HG02763 (cell line): ENCODE data around the gene CARMIL1.
A peak's percentile ranks its signal among the peaks of the same experiment; 100 is the strongest.

Experiments used
- ATAC-seq: cut with Tn5 transposase; IDR thresholded peaks from one replicate; pipeline ENCODE4 v1.9.1; 2021; ENCODE audit warnings: mild to moderate bottlenecking, moderate library complexity; ENCODE audit not compliant: unreplicated experiment

Gene CARMIL1

DNA sequence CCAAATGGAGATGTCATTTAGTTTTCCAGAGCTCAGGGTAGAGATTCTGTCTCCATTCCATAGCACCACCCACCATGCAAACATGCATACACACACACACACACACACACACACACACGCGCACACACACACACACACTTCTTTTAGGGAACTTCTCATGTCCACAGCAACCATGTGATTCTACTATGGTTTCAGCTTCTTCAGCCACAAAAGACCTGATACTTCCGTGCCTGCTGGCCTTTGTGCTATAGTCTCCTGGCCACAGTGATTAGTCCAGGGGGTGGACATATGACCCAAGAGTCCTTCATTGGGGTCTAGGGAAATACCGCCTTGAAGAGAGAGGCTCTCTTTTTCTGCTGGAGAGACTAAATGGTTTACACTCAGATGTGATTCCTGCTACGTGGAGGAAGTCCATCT, 53.5 kb downstream of the CARMIL1 start:
- ATAC-seq = no peak

DNA sequence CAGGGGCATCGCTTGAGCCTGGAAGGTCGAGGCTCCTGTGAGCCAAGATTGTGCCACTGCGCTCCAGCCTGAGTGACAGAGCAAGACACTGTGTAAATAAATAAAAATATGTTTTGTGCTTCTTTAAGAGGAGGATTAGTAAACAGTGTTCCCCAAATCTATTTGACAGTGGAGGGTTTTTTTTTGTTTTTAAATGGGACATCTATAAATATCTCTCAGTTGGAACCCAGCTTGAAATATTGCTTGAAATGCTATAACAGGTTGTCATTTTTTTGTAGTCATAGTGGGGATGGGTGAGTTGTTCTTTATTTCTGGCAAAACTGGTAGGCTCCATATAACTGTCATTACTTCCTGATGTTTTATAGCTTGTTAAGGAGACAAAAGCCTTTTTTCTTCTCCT, 54.3 kb downstream of the CARMIL1 start:
- ATAC-seq = no peak

DNA sequence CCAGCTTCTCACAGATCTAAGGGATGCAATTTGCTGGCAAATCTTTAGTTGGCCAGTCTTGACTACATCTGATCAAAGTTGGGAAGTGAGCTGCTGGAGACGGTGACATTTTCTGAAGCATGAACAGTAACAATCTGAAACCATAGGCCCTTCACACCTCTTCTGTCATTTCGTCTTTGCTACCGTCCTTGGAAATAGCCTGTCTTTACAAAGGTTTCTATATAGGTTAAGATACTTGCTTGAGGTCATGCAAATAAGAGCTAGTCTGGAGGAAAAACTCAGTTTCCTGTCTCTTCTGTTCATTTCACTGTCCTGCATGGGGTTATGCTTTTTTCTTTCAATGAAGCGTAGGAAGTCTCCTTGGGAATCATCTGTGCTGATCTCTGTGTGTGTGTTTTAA, 55.6 kb downstream of the CARMIL1 start:
- peak; percentile 59 for ATAC-seq

DNA sequence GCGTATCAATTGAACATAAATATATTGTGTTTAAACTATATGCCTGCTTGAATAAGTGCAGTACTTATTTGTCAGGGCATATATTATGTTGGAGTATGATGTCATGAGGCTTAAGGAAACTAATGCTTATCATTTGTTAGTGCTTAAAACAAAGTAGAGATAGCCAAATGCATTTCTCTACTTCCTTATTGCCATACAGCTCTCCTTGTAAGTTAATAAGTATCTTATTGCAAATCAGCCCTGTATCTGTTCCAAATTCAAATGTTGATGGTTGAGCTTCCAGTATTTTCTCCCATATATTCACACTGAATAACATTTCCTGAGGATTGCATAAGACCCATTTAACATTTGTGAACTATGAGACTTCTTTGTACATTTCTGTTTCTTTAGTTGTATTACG, 57.8 kb downstream of the CARMIL1 start:
- ATAC-seq = no peak

DNA sequence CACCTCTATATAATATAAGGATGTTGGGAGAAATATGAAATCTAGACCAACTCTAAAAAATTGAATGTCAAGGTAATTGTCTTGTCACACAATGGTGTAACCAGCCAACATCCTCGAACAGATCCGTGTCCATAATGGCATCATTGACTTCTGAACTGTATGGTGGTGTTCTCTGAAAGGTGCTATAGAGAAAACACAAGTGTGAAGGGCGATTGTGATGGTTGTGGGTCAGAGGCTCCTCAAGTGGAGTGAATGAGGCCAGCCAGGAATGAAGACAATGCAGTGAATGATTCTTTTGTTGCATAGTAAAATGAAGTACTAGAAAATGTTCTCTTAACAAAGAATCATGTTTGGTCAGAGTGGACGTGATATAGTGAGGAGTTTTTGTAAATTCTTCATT, 58.3 kb downstream of the CARMIL1 start:
- ATAC-seq = no peak

DNA sequence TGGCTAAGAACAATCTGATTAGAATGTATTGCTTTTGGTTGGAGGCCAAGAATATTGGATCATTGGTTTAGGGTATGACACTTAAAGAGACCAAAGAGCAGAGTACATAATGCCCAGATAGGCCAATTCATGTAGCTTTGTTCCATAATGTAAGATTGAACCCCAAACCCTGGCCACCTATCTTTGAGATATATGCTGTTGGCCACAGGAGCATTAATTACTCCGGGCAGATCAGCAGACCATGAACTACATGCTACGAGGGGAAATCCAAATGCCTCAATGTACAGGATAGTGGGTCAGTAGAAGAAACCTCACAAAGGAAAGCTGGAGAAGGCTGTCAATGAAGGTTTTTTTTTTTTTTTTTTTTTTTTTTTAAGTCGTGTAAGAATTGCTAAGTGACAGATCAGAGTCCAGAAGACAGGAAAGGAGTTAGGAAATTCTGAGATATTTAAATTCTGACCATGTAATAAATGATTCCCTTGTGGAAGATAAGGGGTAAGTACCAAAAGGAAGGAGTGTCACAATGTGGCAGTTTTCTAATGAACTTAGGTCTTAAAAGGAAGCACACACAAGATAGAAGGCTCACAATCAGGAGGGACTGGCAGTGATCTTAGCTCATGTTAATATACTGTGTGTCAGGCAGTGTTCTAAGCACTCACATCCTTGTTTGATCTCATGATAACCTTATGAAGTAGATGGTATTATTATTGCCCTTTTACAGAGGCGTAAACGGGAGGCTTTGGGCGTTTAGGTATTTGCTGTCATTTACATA, 61.4 kb downstream of the CARMIL1 start:
- no peak for ATAC-seq

DNA sequence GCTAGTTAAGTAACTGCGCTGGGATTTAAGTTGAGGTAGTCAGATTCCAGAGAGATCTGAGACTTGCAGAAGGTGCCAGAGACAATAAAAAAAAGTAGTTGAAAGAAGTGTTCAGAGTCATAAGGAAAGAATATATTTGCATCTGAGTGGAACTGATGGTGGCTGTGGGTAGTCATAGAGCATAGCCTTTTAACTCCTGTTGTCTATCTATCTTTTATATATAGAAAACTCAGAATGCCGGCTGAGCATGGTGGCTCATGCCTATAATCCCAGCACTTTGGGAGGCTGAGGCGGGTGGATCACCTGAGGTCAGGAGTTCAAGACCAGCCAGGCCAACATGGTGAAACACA, 62.0 kb downstream of the CARMIL1 start:
- ATAC-seq = no peak

DNA sequence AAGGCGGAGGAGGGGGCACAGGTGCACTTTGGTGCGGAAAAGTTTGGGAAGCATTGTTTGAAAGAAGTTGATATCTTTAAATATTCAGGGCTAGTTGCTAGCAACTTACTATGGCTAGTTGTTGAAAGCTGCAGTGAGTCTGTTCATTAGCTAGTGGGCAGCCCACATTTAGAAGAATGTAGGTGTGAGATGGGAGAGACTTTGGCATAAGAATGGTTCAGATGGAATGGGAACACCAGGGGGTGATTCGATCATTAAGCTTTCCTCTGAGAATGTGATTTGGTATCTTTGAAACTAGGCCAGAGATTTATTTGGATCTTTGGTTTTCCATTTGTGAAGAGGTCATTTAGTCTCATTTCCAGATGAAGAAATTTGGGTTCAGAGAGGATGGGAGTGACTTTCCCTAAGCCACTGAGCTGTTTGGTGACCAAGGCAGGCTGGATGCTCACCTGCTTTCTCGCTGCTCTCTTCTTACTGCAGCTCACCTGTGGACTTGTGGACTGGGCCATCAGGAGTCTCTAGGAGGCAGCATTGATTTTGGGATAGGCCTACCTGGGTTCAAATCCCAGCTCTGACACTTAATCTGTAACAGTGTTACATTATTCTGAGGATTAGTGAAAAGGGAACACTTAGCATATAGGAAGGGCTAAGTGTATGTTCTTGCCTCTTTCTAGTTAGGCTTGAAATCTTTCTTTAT, 62.9 kb downstream of the CARMIL1 start:
- no peak for ATAC-seq

DNA sequence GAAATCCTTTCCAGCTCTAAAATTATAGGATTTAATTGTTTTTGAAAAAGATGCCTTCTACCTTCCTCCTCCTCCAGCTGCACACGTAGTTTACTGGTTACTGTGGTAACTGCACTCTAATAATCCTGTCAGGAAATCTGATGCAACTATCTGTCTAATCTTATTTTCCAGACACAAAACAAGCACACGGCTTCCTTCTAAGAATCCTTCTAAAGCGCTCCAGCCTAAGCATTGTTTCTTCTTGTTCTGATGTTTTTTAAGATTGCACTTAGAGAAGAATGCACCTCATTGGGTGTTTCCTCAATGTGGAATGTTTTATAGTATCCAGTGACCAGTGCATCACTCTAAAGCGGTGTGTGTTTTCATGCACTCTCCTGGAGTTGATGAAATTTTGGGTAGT, 63.6 kb downstream of the CARMIL1 start:
- no peak for ATAC-seq

DNA sequence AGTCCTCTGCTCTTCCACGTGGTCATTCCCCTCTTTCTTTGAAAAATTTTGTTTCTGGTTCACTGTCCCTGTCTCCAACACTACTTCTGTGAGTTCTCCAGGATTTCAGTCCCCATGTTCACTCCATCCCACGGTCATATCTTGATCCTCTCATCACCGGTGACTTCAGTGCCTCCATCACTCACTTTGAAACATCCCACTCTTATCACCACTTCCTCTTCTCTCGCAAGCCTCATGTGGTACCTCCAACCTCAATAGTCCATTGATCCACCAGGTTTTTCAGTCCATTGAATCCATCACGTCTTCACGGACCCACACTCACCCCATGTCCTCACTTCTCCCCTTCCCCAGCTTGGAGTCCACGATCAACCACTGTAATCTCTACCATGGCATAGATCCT, 64.8 kb downstream of the CARMIL1 start:
- ATAC-seq = no peak

DNA sequence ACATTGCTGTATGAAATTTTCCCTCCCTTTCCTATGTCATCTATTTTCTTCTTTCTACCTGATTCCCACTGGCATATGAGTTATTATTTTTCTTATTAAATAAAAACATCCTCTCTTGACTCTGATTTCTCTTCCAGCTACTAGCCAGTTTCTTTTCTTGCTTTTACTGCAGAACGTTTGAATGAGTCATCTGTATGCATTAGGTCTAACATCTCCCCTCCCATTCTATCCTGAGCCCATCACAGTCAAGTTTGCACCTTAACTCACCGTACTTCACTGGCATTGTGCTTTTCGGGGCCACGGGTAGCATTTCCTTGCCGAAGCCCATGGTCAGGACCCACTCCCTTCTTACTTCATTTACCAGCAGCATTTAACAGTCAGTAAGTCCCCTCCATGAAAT, 65.7 kb downstream of the CARMIL1 start:
- no peak for ATAC-seq

DNA sequence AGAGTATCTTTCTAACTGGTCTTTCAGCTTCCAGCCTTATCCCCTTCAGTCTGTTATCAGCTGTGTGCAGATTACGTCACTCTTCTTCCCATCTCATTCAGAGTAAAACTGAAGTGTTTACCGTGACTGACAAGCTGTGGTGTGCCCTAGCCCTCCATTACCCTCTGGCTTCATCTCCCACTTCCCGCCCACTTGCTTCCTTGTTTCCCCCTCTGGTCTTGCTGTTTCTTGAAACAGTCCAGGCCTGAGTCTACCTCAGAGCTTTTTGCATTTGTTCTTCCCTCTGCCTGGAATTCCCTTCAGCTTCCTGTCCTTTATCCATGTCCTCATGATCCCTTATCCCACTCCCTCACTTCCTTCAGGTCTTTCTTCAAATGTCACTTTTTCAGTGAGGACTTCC, 66.9 kb downstream of the CARMIL1 start:
- no peak for ATAC-seq

DNA sequence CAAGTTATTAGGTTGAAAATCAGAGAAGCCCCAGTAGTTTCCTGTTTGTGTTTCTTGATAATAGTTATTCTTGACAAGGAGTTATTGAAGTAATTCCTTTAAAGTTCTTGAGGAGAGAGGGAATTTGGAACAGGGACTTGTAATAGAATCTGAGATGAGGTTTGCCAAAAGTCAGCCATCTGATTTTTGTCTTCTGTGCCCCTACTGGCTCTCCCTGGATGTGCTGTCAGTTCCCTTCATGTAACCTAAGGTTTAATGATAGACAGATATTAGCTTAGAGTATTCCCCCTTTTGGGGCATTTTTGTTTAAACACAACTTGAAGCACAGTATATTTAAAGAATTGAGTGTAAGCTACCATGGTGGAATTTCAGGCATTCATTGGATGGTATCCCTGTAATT, 71.4 kb downstream of the CARMIL1 start:
- ATAC-seq = no peak

DNA sequence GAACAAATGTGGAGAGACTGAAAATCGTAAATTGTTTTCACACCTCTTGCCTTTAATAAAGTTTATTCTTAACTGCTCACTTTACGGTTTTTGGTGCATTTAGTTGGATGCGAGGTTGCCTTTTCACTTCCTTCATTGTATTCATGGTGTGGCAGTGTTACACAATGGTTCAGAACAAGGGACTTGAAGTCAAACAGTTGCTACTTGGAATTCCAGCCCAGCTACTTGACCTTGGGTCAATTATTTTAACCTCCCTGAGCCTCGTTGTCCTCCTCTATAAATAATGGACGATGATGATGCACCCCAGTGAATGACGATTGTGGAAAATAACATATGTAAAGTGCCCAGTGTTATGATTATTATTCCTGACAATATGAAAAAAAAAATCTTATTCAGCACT, 72.3 kb downstream of the CARMIL1 start:
- no peak for ATAC-seq

DNA sequence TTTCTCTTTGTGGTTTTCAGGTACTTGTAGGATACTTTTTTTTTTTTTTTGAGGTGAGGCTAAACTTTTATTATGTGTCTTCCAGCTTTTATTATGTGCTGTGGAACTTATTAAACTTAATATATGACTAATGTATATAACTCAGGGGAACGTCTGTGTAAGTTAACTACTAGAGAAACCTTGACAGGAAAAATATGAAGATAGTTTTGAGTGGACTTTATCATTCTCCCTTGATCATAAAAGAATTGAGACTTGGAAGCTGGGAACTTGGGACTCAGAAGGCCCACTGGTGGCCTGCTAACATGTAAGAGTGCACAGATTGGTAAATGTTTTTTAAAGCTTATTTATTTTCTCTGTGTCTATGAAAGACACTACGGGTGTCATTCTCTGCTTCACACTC, 73.1 kb downstream of the CARMIL1 start:
- no peak for ATAC-seq

DNA sequence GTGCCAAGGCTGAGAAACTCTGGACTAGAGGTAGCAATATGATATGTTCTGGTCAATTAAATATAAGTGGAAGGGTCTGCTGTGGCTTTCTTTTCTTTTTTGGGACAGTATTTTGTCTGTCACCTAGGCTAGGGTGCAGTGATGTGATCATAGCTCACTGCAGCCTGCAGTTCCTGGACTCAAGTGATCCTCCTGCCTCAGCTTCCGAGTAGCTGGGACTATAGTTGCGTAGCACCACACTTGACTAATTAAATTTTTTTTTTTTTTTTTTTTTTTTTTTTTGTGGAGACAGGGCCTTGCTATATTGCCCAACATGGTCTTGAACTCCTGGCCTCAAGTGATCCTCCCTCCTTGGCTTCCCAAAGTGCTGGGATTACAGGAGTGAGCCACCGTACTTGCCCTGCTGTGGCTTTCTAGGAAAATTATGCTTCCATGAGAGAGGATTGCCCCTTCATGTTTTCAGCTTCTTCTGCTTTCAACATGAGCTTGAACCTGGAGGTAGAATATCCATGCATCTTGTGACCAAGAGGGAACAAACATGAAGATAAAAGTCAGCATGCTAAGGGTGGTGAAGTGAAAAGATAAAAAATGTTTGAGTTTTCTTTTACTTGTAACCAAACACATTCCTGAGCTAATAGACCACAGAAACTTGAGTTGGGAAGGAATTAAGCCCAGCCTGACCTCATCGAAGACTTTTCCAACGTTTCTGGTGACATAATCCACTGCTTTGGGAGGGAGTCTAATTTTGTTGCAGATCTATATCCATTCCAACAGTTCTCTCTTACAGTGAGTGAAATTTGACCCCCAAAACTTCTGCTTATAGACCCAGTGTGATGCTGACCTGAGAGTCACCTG, 75.1 kb downstream of the CARMIL1 start:
- ATAC-seq = no peak

DNA sequence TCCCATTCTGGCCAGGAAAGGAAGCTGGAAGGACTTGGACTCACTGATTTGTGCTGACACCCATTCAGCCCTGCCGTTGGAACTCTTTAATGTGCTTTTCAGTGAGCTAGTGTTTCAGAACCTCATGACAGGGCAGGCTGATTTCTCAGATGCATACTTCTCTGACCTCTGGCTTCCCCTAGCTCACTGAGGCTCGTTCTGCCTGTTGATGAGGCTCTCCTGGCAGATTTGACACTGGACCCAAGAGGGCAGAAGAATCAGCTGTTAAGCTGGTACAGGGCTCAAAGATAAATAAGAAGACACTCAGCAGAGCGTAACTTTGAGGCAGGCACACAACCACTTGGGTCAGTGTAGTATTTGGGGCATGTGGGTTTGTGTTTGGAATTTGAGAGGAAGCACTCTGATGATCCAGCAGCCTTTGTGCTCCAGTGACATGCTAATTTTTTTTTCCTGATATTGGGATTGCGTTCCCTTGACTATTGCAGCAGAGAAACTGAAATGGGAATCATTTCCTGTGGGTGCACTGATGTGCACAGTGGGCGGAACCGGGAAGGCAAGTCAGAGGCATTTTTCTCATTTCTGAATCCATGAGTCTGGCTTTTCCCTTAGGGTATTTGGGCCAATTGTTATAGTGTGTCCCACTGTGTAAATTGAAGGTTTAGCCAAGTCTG, 80.2 kb downstream of the CARMIL1 start:
- no peak for ATAC-seq

DNA sequence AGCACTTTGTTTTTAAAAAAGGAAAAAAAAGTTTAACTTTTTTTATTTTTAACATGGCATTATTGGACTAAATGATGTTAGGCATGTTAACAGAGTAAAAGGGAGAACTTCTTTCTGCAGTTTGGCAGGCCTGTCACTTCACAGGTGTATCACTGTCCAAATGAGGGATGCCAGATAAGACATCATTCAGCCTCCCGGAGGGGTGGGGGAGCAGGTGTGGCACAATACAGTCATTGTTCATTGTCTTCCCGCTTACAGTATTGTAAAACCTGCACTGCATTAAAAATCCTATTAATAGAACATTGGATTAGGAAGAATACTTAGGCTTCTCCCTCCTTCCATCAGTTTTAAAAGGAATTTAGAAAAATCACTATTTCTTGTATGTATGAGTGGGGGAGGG, 80.7 kb downstream of the CARMIL1 start:
- no peak for ATAC-seq

DNA sequence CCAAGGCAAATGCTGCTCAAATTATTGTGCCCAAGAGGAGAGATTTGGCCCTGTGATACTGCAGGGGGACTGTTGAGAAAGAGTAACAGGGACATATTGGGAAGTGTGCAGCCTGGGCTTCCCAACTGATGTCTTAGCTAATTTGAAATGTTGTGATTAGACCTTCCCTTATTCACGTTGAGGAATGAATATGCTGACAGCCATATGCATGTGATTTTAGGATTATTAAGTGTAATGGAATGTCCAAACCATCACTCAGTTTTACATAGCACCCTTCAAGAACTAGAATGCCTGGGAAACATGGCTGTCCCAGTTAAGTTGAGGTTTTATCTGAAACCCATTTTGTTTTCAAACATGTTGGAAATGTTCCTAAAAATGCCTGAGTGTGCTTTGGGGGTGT, 81.4 kb downstream of the CARMIL1 start:
- no peak for ATAC-seq

DNA sequence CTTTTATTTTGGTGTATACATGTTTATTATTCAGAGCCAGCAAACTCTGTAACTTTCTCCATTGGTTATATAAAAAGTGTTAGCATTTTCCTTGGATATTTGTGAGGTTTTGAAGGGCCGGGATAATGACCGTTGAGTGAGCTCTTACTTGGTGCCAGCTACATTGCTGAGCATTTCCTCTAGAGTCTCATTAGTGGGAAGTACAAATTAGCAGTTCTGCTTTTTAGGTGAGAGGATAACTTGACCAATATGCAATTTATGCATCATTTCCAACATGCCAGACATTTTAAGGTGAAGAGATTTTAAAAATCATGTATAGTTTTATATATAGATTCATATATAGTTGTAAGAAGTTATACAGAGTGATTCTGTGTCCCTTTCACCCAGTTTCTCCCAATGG, 84.3 kb downstream of the CARMIL1 start:
- no peak for ATAC-seq

DNA sequence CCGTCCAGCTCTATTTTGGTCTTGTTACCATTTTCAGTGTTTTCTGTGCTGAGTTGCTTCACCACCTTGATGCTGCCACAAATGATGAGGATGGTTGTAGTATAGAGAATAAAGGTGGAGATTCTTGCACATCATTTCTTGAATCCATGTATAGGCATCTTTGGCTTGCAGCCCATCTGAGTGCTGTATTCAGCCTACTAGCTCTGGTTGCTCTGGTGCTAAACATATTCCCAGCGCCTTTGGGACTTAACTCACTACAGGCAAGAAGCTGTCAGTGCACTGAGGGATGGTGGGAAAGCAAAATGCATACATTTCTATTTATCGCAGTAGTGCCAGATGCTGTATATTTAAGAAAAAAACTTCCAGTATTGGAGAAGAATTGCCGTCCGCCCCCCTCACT, 86.0 kb downstream of the CARMIL1 start:
- no peak for ATAC-seq
